NCI-H1930 (cell line): ENCODE data around the gene UGT1A6.
"Not testable (repeated sequence)": the region's sequence is repeated elsewhere in the genome, so short reads cannot be mapped to it uniquely, and the experiment has no call there.

Source experiments
- DNase-seq, 2 experiments: peaks; one replicate each; lab custom pipeline; 2025; lab: John Stamatoyannopoulos, UW

The UGT1A6 gene

GRCh38 chr2:233728723-233729301 lies 36.1 kb downstream of the UGT1A6 start, which contains the start of gene UGT1A3:
TSS of gene UGT1A3 (plus strand) at chr2:233729042. CDS start at chr2:233729127, 85 bp downstream.
- DNase-seq, result no peak

DNA sequence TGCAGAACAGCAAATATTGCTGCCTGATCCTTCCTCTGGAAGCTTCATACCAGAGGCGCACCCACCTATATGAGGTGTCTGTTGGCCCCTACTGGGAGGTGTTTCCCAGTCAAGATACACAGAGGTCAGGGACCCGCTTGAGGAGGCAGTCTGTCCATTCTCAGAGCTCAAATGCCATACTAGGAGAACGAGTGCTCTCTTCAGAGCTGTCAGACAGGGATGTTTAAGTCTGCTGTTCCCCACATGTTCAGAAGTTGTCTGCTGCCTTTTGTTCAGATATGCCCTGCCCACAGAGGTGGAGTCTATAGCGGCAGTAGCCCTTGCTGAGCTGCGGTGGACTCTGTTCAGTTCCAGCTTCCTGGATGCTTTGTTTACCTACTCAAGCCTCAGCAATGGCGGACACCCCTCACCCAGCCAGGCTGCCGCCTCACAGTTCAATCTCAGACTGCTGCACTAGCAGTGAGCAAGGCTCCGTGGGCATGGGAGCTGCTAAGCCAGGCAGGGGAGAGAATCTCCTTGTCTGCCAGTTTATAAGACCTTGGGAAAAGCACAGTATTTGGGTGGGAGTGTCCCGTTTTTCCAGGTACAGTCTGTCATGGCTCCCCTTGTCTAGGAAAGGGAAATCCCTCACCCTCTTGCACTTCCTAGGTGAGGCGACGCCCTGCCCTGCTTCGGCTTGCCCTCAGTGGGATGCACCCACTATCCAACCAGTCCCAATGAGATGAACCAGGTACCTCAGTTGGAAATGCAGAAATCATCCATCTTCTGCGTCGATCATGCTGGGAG lies 44.4 kb downstream of the UGT1A6 start:
- not testable (repeated sequence) for DNase-seq

GRCh38 chr2:233740870-233741269 lies 48.2 kb downstream of the UGT1A6 start:
- no peak for DNase-seq

DNA sequence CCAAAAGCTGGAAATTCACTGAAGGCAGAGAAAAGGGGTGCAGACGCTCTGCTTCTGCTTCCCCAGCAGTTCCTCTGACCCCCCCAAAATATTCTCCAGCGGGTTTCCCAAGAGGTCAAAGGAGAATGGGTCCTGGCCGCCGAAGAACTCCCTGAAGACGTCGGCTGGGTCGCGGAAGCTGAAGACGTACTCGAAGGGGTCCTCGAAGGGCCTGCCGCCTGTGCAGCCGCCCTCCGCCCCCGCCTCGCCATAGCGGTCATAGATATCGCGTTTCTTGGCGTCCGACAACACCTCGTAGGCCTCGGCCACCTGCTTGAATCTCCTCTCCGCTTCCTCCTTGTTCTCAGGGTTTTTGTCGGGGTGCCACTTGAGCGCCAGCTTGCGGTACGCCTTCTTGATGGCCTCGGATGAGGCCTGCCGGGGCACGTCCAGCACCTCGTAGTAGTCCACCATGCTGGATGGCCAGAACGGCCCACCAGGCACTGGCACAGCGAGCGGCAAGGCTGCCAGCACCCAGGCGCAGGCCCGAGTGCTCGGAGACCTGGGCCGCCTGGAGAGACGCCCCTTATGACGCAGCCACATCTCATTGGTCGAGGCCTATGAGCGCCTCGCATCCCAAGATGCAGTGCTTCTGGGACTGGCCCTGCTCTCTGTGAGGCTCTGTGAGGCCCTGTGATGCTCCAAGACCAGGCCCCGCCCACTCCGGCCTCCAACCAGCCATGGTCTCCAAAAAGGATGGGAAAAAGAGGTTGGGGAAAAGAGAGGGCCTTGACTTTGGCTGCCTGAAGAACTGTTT lies 51.0 kb downstream of the UGT1A6 start:
- DNase-seq, result no peak

- DNase-seq, result no peak
Measured at GRCh38 chr2:233745073-233745755, 52.5 kb downstream of the UGT1A6 start.

DNA sequence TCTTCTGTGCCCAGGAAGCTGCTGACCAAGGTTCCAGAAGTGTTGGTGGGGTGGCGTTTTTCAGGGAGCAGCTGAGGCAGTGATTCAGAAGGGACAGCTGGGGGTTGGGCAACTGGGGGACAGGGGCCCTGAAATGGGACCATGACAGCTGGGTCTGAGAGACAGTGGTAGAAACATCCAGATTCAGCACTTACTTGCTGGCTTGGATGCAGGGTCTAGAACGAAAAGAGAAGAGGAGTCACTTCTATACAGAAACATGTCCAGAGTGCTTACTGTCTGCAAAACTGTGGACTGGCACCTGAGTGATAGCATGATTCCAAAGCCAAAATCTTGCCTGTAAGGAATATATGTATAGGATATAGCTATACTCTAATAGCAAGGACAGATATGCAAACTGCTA lies 53.1 kb downstream of the UGT1A6 start:
- not testable (repeated sequence) for DNase-seq

GRCh38 chr2:233746475-233747282 lies 54.0 kb downstream of the UGT1A6 start:
- no peak for DNase-seq

- DNase-seq, result no peak
Measured at GRCh38 chr2:233747283-233747544, 54.5 kb downstream of the UGT1A6 start.

GRCh38 chr2:233750689-233751088 lies 58.0 kb downstream of the UGT1A6 start:
- DNase-seq, result not testable (repeated sequence)

- DNase-seq, result not testable (repeated sequence)
Measured at GRCh38 chr2:233751212-233752009, 58.7 kb downstream of the UGT1A6 start.

DNA sequence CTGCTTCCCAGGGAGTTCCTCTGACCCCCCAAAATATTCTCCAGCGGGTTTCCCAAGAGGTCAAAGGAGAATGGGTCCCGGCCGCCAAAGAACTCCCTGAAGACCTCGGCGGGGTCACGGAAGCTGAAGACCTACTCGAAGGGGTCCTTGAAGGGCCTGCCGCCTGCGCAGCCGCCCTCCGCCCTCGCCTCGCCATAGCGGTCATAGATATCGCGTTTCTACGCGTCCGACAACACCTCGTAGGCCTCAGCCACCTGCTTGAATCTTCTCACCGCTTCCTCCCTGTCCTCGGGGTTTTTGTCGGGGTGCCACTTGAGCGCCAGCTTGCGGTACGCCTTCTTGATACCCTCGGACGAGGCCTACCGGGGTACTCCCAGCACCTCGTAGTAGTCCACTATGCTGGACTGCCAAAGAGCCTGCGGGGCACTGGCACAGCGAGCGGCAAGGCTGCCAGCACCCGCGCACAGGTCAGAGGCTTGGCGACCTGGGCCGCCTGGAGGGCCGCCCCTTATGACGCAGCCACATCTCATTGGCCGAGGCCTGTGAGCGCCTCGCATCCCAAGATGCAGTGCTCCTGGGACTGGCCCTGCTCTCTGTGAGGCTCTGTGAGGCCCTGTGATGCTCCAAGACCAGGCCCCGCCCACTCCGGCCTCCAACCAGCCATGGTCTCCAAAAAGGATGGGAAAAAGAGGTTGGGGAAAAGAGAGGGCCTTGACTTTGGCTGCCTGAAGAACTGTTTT lies 62.4 kb downstream of the UGT1A6 start:
- DNase-seq, result no peak

DNA sequence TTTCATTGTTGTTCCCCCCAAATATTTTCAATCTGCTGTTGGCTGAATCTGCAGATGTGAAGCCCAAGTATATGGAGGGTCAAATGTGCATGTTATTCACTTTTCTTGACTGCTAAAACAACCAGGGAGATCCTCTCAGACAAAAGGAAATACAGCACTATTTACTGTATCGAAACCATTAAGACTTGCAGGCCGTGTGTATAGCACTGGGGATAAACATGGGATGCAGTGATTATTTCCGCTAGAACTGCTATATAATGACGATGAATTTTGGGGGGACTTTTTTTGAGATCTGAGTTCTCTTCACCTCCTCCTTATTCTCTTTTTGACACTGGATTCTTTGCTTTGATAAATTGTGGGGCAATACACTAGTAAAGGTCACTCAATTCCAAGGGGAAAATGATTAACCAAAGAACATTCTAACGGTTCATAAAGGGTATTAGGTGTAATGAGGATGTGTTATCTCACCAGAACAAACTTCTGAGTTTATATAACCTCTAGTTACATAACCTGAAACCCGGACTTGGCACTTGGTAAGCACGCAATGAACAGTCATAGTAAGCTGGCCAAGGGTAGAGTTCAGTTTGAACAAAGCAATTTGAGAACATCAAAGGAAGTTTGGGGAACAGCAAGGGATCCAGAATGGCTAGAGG lies 63.9 kb downstream of the UGT1A6 start:
- no peak for DNase-seq

DNA sequence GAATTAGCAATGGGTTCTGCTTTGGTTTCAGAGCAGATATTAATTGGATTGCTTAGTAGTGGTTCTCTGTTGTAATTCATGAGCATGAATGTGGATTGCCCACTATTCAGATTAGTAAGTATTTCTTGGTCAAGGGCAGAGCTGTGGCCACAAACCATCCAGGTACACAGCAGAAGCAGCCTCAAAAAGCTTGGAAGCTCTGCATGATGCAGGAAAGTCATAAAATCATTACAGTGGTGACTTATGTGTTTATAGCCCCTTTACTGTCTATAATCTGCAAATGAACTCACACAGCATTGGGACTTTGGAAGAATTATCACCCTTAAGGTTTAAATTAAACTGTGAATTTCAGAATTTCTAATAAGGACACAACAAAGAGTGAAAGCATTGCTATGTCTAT lies 65.5 kb downstream of the UGT1A6 start:
- no peak for DNase-seq

DNA sequence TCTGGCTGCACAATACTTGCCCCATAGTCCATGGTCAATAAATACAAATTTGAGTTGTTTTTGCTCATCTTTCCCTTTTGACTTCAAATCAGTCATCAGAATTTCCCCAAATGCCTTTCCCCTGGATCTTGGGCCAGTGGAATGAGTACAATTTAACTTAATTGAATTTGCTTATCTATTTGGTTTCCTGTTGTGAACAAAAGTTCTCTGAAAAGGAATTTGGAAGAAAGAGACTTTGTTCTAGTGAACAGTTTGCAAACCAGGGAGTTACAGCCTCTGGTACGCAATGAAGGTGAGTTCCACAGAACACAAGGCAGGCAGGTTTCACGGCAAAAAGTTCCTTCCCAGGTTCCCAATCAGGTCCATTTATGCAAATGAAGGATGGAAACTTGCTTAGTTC lies 66.2 kb downstream of the UGT1A6 start:
- no peak for DNase-seq

DNA sequence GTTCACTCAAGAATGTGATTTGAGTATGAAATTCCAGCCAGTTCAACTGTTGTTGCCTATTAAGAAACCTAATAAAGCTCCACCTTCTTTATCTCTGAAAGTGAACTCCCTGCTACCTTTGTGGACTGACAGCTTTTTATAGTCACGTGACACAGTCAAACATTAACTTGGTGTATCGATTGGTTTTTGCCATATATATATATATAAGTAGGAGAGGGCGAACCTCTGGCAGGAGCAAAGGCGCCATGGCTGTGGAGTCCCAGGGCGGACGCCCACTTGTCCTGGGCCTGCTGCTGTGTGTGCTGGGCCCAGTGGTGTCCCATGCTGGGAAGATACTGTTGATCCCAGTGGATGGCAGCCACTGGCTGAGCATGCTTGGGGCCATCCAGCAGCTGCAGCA lies 67.4 kb downstream of the UGT1A6 start, which contains the start of gene UGT1A1:
TSS of gene UGT1A1 (plus strand) at position 228 of the 400 bp plus-strand sequence. CDS start at position 246, 18 bp downstream.
- DNase-seq, result no peak

- DNase-seq, result no peak
Measured at GRCh38 chr2:233761040-233761769, 68.5 kb downstream of the UGT1A6 start.

GRCh38 chr2:233764264-233764663 lies 71.6 kb downstream of the UGT1A6 start:
- no peak for DNase-seq

GRCh38 chr2:233764761-233765160 lies 72.1 kb downstream of the UGT1A6 start:
- DNase-seq, result no peak

DNA sequence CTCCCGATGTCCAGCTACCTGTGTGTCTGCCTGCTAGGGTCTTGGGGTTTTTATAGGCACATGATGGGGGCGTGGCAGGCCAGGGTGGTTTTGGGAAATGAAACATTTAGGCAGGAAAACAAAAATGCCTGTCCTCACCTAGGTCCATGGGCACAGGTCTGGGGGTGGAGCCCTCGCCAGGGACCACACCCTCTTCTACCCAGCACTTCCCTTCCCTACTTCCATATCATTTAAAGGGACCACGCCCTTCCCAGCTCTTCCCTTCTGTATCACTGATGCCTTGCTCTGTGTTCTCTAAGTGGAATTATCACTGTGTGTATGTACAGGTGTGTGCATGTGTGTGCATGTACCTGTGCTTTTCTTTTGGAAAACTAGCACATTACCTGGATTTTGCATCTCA lies 73.7 kb downstream of the UGT1A6 start:
- DNase-seq, result no peak
